MCF 10A (cell line): ENCODE measurements around the gene CES3. TPM values are rescaled to one million over a fixed set of nuclear protein-coding genes. Genes with fewer than 3 reads are reported as not detected.
A peak's percentile ranks its signal among the peaks of the same experiment; 100 is the strongest.

Experiments used
- BruUV-seq: library from RNA; stranded (reverse); fragments of 400-500 nt; replicated peaks from 2 replicates; lab custom pipeline; 2021; lab: Mats Ljungman, UMichigan
- CTCF ChIA-PET: fragments of 300-600 bp; sonication (Branson Sonifier 250); formaldehyde crosslinking; extraction: SDS; loops from one replicate; lab custom pipeline; 2021; ENCODE audit warnings: antibody characterized with exemption, inconsistent platforms; lab: Yijun Ruan, JAX
- POLR2A ChIA-PET: fragments of 300-600, 350-650 bp; sonication (Branson Sonifier 250); formaldehyde crosslinking; extraction: SDS; loops from one replicate; lab custom pipeline; 2020; ENCODE audit warnings: antibody characterized with exemption, inconsistent platforms; lab: Yijun Ruan, JAX
- DNase-seq: peaks from one replicate; pipeline ENCODE4 v3.0.0-alpha.2; 2018; ENCODE audit not compliant: unreplicated experiment
- H3K27ac Mint-ChIP-seq: one replicate; pipeline ENCODE4 v1.8.0; 2022; ENCODE audit warnings: mild to moderate bottlenecking, low read depth, mixed read lengths; ENCODE audit not compliant: unreplicated experiment
- H3K27me3 Mint-ChIP-seq: one replicate; pipeline ENCODE4 v1.8.0; 2022; ENCODE audit warnings: mixed read lengths; ENCODE audit not compliant: insufficient read depth, unreplicated experiment
- H3K36me3 Mint-ChIP-seq: one replicate; pipeline ENCODE4 v1.8.0; 2022; ENCODE audit warnings: mild to moderate bottlenecking, moderate library complexity, mixed read lengths; ENCODE audit not compliant: insufficient read depth, unreplicated experiment
- H3K4me1 Mint-ChIP-seq: one replicate; pipeline ENCODE4 v1.8.0; 2022; ENCODE audit warnings: mixed read lengths; ENCODE audit not compliant: insufficient read depth, unreplicated experiment
- H3K4me3 Mint-ChIP-seq: one replicate; pipeline ENCODE4 v1.8.0; 2022; ENCODE audit warnings: mild to moderate bottlenecking, moderate library complexity, mixed read lengths; ENCODE audit not compliant: unreplicated experiment
- H3K9me3 Mint-ChIP-seq: one replicate; pipeline ENCODE4 v1.8.0; 2022; ENCODE audit warnings: mixed read lengths; ENCODE audit not compliant: unreplicated experiment
- CTCF ChIP-seq: fragments of 200-600 bp; IDR thresholded peaks from one replicate; pipeline ENCODE4 v1.8.0; 2022; ENCODE audit warnings: antibody characterized with exemption, mild to moderate bottlenecking; ENCODE audit not compliant: unreplicated experiment
- intact Hi-C: fragments of 100-400 bp; cut with micrococcal nuclease; formaldehyde crosslinking; loops from 2 replicates; pipeline ENCODE4 v1.14.1; 2022
- total RNA-seq: library from RNA; stranded (reverse); gene quantifications from 2 replicates; pipeline ENCODE4 v1.2.3, GENCODE V29; 2022

The CES3 gene
- total RNA-seq, 1 experiment from 2014 or later, result 0.65 TPM

GRCh38 chr16:66930189-66930588, 30.9 kb upstream of the CES3 start:
- POLR2A ChIA-PET, result interaction anchor here (0.6 to 1.8 kb wide), 8 partner anchors 9 to 921 kb away, joined by 3 to 14 read pairs (median 4); no protein-coding TSS in a partner anchor
- H3K4me1 Mint-ChIP-seq, result peaks cover 45% of the 10 kb centered on the region
- no peaks in the 10 kb centered on the region for H3K27me3 Mint-ChIP-seq
- intact Hi-C loops, result no loop called here
- H3K4me3 Mint-ChIP-seq, result no peak overlapping the region
- peak; percentile 89 for DNase-seq
- no peaks in the 10 kb centered on the region for H3K9me3 Mint-ChIP-seq
- peaks cover 31% of the 10 kb centered on the region for H3K36me3 Mint-ChIP-seq
- no peak for TF ChIP-seq CTCF
- CTCF ChIA-PET, result interaction anchor here (1.1 to 5.5 kb wide), 4 partner anchors 17 to 36 kb away, joined by 3 to 58 read pairs (median 3); no protein-coding TSS in a partner anchor
- no TSS peak for BruUV-seq
- no peak overlapping the region for H3K27ac Mint-ChIP-seq

- H3K4me3 Mint-ChIP-seq, result no peak overlapping the region
- H3K27me3 Mint-ChIP-seq, result no peaks in the 10 kb centered on the region
- CTCF ChIA-PET, result interaction anchor here (1.0 to 5.5 kb wide), 3 partner anchors 33 to 515 kb away, joined by 3 to 58 read pairs (median 3); no protein-coding TSS in a partner anchor
- peaks cover 32% of the 10 kb centered on the region for H3K36me3 Mint-ChIP-seq
- BruUV-seq, result no TSS peak
- DNase-seq, result no peak
- H3K9me3 Mint-ChIP-seq, result no peaks in the 10 kb centered on the region
- intact Hi-C loops, result no loop called here
- H3K4me1 Mint-ChIP-seq, result peaks cover 53% of the 10 kb centered on the region
- TF ChIP-seq CTCF, result no peak
- POLR2A ChIA-PET, result interaction anchor here (0.8 to 1.5 kb wide), 2 partner anchors 9 to 13 kb away, joined by 3 read pairs; no protein-coding TSS in a partner anchor
- H3K27ac Mint-ChIP-seq, result no peak overlapping the region
Measured at GRCh38 chr16:66931665-66932064, 29.4 kb upstream of the CES3 start.

DNA sequence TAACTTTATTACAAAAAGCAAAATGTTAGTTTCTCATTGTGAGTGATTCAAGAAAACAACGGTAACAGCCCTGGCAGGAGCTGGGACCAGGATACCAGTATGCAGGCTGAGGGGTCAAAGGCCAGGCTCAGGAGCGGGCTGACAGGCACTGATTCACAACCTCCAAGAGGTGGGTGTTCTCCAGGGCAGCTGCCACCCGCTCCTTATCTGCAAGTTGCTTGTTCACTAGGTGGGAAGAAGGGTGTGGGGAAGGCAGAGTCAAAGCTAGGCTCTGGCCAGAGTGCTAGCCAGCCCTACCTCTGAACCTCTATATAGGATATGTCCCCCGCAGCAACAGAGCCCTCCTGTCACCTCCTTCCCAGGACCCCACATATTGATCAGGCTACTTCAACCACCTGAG, 29.0 kb upstream of the CES3 start:
- BruUV-seq, result no TSS peak
- Mint-ChIP-seq H3K4me3 (no peak overlapping the region), H3K36me3 (peaks cover 36% of the 10 kb centered on the region), H3K27me3 (no peaks in the 10 kb centered on the region), H3K9me3 (no peaks in the 10 kb centered on the region), H3K27ac (no peak overlapping the region), H3K4me1 (peaks cover 51% of the 10 kb centered on the region)
- POLR2A ChIA-PET, result interaction anchor here (0.8 to 2.8 kb wide), 3 partner anchors 9 to 34 kb away, joined by 3 to 48 read pairs (median 3); no protein-coding TSS in a partner anchor
- CTCF ChIA-PET, result interaction anchor here (0.5 to 5.5 kb wide), 4 partner anchors 25 to 1106 kb away, joined by 3 to 58 read pairs (median 3); no protein-coding TSS in a partner anchor
- no peak for DNase-seq
- intact Hi-C loops, result no loop called here
- TF ChIP-seq CTCF, result no peak

DNA sequence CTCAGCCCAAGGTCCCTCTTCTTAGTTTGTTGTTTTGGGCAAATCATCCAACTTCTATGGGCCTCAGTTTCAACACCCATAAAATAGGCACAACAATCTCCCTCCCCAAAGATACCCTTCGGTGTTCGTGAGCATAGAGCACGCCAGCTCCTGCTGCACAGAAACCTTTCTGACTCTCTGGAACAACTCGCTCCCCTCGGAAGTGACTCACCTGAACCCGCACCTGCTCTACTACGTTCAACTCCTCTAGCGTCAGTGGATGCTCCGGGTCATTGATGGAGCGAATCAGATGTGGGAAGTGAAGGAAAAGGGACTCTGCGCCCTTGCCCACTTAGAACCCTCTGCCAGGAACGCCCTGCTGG, 27.3 kb upstream of the CES3 start:
- BruUV-seq, result TSS peak; percentile 36
- intact Hi-C loops, result no loop called here
- H3K27ac Mint-ChIP-seq, result peak overlapping the region; percentile 94
- no peaks in the 10 kb centered on the region for H3K27me3 Mint-ChIP-seq
- H3K36me3 Mint-ChIP-seq, result peaks cover 37% of the 10 kb centered on the region
- CTCF ChIA-PET, result interaction anchor here (1.2 to 5.5 kb wide), 3 partner anchors 16 to 39 kb away, joined by 3 to 58 read pairs (median 3); no protein-coding TSS in a partner anchor
- DNase-seq, result peak; percentile 38
- H3K4me3 Mint-ChIP-seq, result peak overlapping the region; percentile 97
- peaks cover 36% of the 10 kb centered on the region for H3K4me1 Mint-ChIP-seq
- H3K9me3 Mint-ChIP-seq, result no peaks in the 10 kb centered on the region
- no peak for TF ChIP-seq CTCF
- POLR2A ChIA-PET, result interaction anchor here (0.8 to 2.8 kb wide), 8 partner anchors 10 to 170 kb away, joined by 3 to 48 read pairs (median 3); partner anchors contain the start of genes CES4A and PDP2
